IMR-90 (cell line): Measurements from ENCODE around the gene ABT1. TPM values are rescaled to one million over a fixed set of nuclear protein-coding genes. Genes with fewer than 3 reads are reported as not detected.

ENCODE experiments used
- ATAC-seq: fragments of 200-7000 bp; cut with Tn5 transposase; 2 replicates; pipeline ENCODE4 v1.9.1; 2020; ENCODE audit warnings: low read depth, mild to moderate bottlenecking, moderate library complexity
- BruUV-seq: library from RNA; stranded (reverse); fragments of 400-500 nt; replicated peaks from 2 replicates; lab custom pipeline; 2021; lab: Mats Ljungman, UMichigan
- CTCF ChIA-PET: fragments of 300-600 bp; formaldehyde crosslinking; extraction: SDS; loops from one replicate; lab custom pipeline; 2021; ENCODE audit warnings: antibody characterized with exemption; lab: Yijun Ruan, JAX
- POLR2A ChIA-PET: fragments of 300-600 bp; sonication (Branson Sonifier 250); formaldehyde crosslinking; loops from one replicate; lab custom pipeline; 2022; ENCODE audit warnings: antibody characterized with exemption; ENCODE audit not compliant: unreplicated experiment; lab: Charles Lee
- DNase-seq: peaks from one replicate; pipeline ENCODE4 v3.0.0; 2013
- H2AFZ ChIP-seq: replicated peaks from 2 replicates; pipeline ENCODE3; 2013; ENCODE audit warnings: low read length, mild to moderate bottlenecking; ENCODE audit not compliant: poor library complexity
- H2AK5ac ChIP-seq: 2 replicates; pipeline ENCODE4 v1.6.1; 2013; ENCODE audit warnings: low read depth, low read length, inconsistent platforms
- H2AK9ac ChIP-seq: replicated peaks from 2 replicates; pipeline ENCODE3; 2013; ENCODE audit warnings: mild to moderate bottlenecking, low read depth, low read length, moderate library complexity; ENCODE audit not compliant: poor library complexity
- H2BK120ac ChIP-seq: 2 replicates; pipeline ENCODE4 v1.6.1; 2013; ENCODE audit warnings: low read depth, low read length, inconsistent platforms
- H2BK15ac ChIP-seq: 3 replicates; pipeline ENCODE4 v1.6.1; 2013; ENCODE audit warnings: low read depth, low read length, inconsistent platforms
- H2BK20ac ChIP-seq: 2 replicates; pipeline ENCODE4 v1.6.1; 2013; ENCODE audit warnings: low read depth, mild to moderate bottlenecking, inconsistent platforms, low read length, moderate library complexity
- H2BK5ac ChIP-seq: 2 replicates; pipeline ENCODE4 v1.6.1; 2013; ENCODE audit warnings: mild to moderate bottlenecking, low read depth, low read length, inconsistent platforms; ENCODE audit not compliant: poor library complexity, severe bottlenecking
- H3K14ac ChIP-seq: replicated peaks from 2 replicates; pipeline ENCODE4 v1.6.1; 2013; ENCODE audit warnings: low read depth, low read length, inconsistent platforms
- H3K18ac ChIP-seq: 2 replicates; pipeline ENCODE4 v1.6.1; 2013; ENCODE audit warnings: low read depth, low read length, control low read depth
- H3K23ac ChIP-seq: 2 replicates; pipeline ENCODE4 v1.6.1; 2013; ENCODE audit warnings: low read depth, low read length, inconsistent platforms
- H3K27ac ChIP-seq: 2 replicates; pipeline ENCODE4 v1.5.1; 2013; ENCODE audit warnings: mild to moderate bottlenecking, control low read depth, low read length; ENCODE audit not compliant: insufficient read depth
- H3K27me3 ChIP-seq: 2 replicates; pipeline ENCODE4 v1.6.1; 2013; ENCODE audit warnings: low read length; ENCODE audit not compliant: control insufficient read depth, insufficient read depth
- H3K36me3 ChIP-seq: 2 replicates; pipeline ENCODE4 v1.6.1; 2013; ENCODE audit warnings: low read length, mixed read lengths; ENCODE audit not compliant: control insufficient read depth, insufficient read depth
- H3K4ac ChIP-seq: 2 replicates; pipeline ENCODE4 v1.6.1; 2013; ENCODE audit warnings: low read depth, low read length, inconsistent platforms
- H3K4me1 ChIP-seq: 2 replicates; pipeline ENCODE4 v1.6.1; 2013; ENCODE audit warnings: low read length, mixed read lengths; ENCODE audit not compliant: control insufficient read depth, insufficient read depth
- H3K4me2 ChIP-seq: 2 replicates; pipeline ENCODE4 v1.6.1; 2013; ENCODE audit warnings: low read depth, mild to moderate bottlenecking, control low read depth, low read length, moderate library complexity
- H3K4me3 ChIP-seq: 2 replicates; pipeline ENCODE4 v1.5.1; 2013; ENCODE audit warnings: low read depth, mild to moderate bottlenecking, control low read depth, low read length, moderate library complexity; ENCODE audit not compliant: insufficient read depth
- H3K56ac ChIP-seq: 2 replicates; pipeline ENCODE4 v1.6.1; 2013; ENCODE audit warnings: low read length, inconsistent platforms; ENCODE audit not compliant: insufficient read depth; ENCODE audit errors: extremely low read depth
- H3K79me1 ChIP-seq, 2 experiments: 2 replicates each; pipeline ENCODE4 v1.6.1; 2013; ENCODE audit warnings: low read length in 2 of 2, inconsistent platforms in 1 of 2, low read depth in 1 of 2
- H3K9ac ChIP-seq: 2 replicates; pipeline ENCODE4 v1.6.1; 2013; ENCODE audit warnings: low read depth, low read length, control low read depth
- H3K9me1 ChIP-seq: 2 replicates; pipeline ENCODE4 v1.6.1; 2013; ENCODE audit warnings: low read length, inconsistent platforms; ENCODE audit not compliant: insufficient read depth
- H3K9me3 ChIP-seq: 2 replicates; pipeline ENCODE4 v1.6.1; 2013; ENCODE audit warnings: low read length; ENCODE audit not compliant: control insufficient read depth, insufficient read depth
- H4K20me1 ChIP-seq: 2 replicates; pipeline ENCODE4 v1.6.1; 2013; ENCODE audit warnings: low read length, inconsistent platforms; ENCODE audit not compliant: insufficient read depth
- H4K5ac ChIP-seq: 2 replicates; pipeline ENCODE4 v1.6.1; 2013; ENCODE audit warnings: mild to moderate bottlenecking, low read depth, low read length, control low read depth
- H4K8ac ChIP-seq, 2 experiments: 2 replicates each; pipeline ENCODE4 v1.6.1; 2013; ENCODE audit warnings: low read depth in 2 of 2, low read length in 2 of 2, control low read depth in 1 of 2, inconsistent platforms in 1 of 2
- H4K91ac ChIP-seq: 2 replicates; pipeline ENCODE4 v1.6.1; 2013; ENCODE audit warnings: low read depth, low read length, inconsistent platforms; ENCODE audit not compliant: insufficient read depth
- FOS ChIP-seq: fragments of 150-350 bp; IDR thresholded peaks from 2 replicates; pipeline ENCODE4 v1.6.1; 2016; ENCODE audit warnings: low read depth, low read length
- MXI1 ChIP-seq: IDR thresholded peaks from 2 replicates; pipeline ENCODE4 v1.6.1; 2012; ENCODE audit warnings: low read depth, mild to moderate bottlenecking, low read length, moderate library complexity, borderline replicate concordance
- POLR2A ChIP-seq: IDR thresholded peaks from 2 replicates; pipeline ENCODE4 v1.6.1; 2012; ENCODE audit warnings: mild to moderate bottlenecking, low read depth, low read length
- RCOR1 ChIP-seq: IDR thresholded peaks from 2 replicates; pipeline ENCODE4 v1.6.1; 2012; ENCODE audit warnings: mild to moderate bottlenecking, low read length, improper control_type of control experiment; ENCODE audit not compliant: insufficient replicate concordance
- SMC3 ChIP-seq: fragments of 150-350 bp; IDR thresholded peaks from 2 replicates; pipeline ENCODE4 v1.6.1; 2016; ENCODE audit warnings: low read depth, mild to moderate bottlenecking, antibody characterized with exemption, low read length, moderate library complexity
- WGBS, 2 experiments: methylation state at CpG; one replicate each; pipeline versions ENCODE4 v1.1.5 to v1.1.7; 2013; ENCODE audit warnings: missing lambda C conversion rate in 2 of 2; ENCODE audit not compliant: insufficient read length in 1 of 2; ENCODE audit errors: extremely low coverage in 2 of 2; 5-methylcytosine and 5-hydroxymethylcytosine counted together
- dilution Hi-C: fragments of 300-500 bp; cut with HindIII; formaldehyde crosslinking; loops from one replicate; pipeline ENCODE4 v1.14.3; 2018; ENCODE audit warnings: low sequenced_read_pairs; ENCODE audit not compliant: unreplicated experiment
- in situ Hi-C: fragments of 300-500 bp; cut with MboI; formaldehyde crosslinking; loops from 3 replicates; pipeline ENCODE4 v1.14.3; 2019; ENCODE audit warnings: low sequenced_read_pairs, inconsistent platforms, mixed read lengths
- intact Hi-C: fragments of 100-400 bp; cut with micrococcal nuclease; formaldehyde crosslinking; loops from 2 replicates; pipeline ENCODE4 v1.10.0; 2022
- polyA plus RNA-seq, 3 experiments: library from polyadenylated mRNA; depleted of rRNA; stranded (reverse); fragments of >200 nt; gene quantifications; 2 replicates each; pipeline ENCODE4 v1.2.3, GENCODE V29; 2012; ENCODE audit warnings: low replicate concordance in 1 of 3
- total RNA-seq: library from RNA; depleted of rRNA; stranded (reverse); fragments of >200 nt; gene quantifications from 2 replicates; pipeline ENCODE4 v1.2.3, GENCODE V29; 2012

ABT1 gene
- total and polyA plus RNA-seq, 2 of the 4 experiments (the other 2 are of a cell fraction), result 15.2 to 15.4 TPM

GRCh38 chr6:26563488-26563887 lies 33.3 kb upstream of the ABT1 start:
- CTCF ChIA-PET, result no interaction called here
- dilution Hi-C loops, result no loop called here
- no peak overlapping the region for H3K18ac ChIP-seq

More at GRCh38 chr6:26563488-26563887, 33.3 kb upstream of the ABT1 start:
- Histone ChIP-seq H3K9me3 (no peaks in the 10 kb centered on the region), H2BK5ac (no peak overlapping the region), H2BK20ac (no peak overlapping the region), H3K36me3 (no peaks in the 10 kb centered on the region), H3K23ac (no peak overlapping the region), H2BK15ac (no peak overlapping the region), H4K91ac (no peak overlapping the region), H2AK9ac (no peak overlapping the region), H3K14ac (no peak overlapping the region), H4K5ac (no peak overlapping the region), H3K4ac (no peak overlapping the region), H4K20me1 (no peaks in the 10 kb centered on the region), H3K79me1 (no peaks in the 10 kb centered on the region), H3K9me1 (no peaks in the 10 kb centered on the region), H3K4me3 (no peak overlapping the region), H3K56ac (no peak overlapping the region), H2AFZ (no peak overlapping the region), H2BK120ac (no peak overlapping the region), H3K9ac (no peak overlapping the region), H3K4me1 (no peaks in the 10 kb centered on the region), H3K27ac (no peak overlapping the region), H2AK5ac (no peak overlapping the region), H3K4me2 (no peak overlapping the region), H4K8ac (no peak overlapping the region), H3K27me3 (no peaks in the 10 kb centered on the region)
- BruUV-seq, result no TSS peak
- TF ChIP-seq POLR2A (no peak), MXI1 (no peak), SMC3 (no peak), RCOR1 (no peak), FOS (no peak)
- DNase-seq, result no peak
- in situ Hi-C loops, result no loop called here
- POLR2A ChIA-PET, result no interaction called here
- ATAC-seq, result no peak
- 87% methylated on average over 3 of the region's 6 CpGs; no CpG with 5 or more reads in 1 of the 2 experiments for WGBS, 2 experiments
- intact Hi-C loops, result no loop called here
